Hepatocyte (in vitro differentiated cells): ENCODE measurements around the gene HRC.

Experiments used
- EZH2phosphoT487 ChIP-seq: fragments of 200-600 bp; sonication (generic); IDR thresholded peaks from one replicate; pipeline ENCODE4 v1.6.1; 2018; ENCODE audit warnings: antibody characterized with exemption, mild to moderate bottlenecking, low read depth, moderate library complexity; ENCODE audit not compliant: unreplicated experiment, severe bottlenecking
- TF ChIP-seq, protein P1 (sequence below): fragments of 200-600 bp; sonication (generic); IDR thresholded peaks from 2 replicates; pipeline ENCODE4 v1.5.1; 2016; ENCODE audit warnings: antibody characterized with exemption, mild to moderate bottlenecking; ENCODE audit not compliant: poor library complexity

DNA sequence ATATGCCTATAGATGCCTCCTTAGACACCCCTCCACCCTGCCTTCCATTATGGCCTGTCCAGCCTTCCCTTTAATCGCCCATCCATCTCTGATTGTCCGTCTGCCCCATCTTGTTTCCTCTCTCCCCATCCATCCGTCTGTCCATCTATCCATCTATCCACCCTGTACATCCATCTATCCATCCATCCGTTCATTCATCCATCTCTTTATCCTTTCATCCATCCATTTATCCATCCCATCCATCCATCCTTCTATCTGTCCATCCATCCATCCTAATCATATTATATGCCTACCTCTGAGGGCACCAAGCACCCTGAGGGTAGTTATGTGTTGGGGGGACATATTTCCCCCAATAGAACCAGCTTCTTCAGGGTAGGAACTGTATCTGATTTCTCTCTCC, 25.5 kb upstream of the HRC start:
- TF ChIP-seq EZH2phosphoT487 = no peak
- TF ChIP-seq, protein P1, sequence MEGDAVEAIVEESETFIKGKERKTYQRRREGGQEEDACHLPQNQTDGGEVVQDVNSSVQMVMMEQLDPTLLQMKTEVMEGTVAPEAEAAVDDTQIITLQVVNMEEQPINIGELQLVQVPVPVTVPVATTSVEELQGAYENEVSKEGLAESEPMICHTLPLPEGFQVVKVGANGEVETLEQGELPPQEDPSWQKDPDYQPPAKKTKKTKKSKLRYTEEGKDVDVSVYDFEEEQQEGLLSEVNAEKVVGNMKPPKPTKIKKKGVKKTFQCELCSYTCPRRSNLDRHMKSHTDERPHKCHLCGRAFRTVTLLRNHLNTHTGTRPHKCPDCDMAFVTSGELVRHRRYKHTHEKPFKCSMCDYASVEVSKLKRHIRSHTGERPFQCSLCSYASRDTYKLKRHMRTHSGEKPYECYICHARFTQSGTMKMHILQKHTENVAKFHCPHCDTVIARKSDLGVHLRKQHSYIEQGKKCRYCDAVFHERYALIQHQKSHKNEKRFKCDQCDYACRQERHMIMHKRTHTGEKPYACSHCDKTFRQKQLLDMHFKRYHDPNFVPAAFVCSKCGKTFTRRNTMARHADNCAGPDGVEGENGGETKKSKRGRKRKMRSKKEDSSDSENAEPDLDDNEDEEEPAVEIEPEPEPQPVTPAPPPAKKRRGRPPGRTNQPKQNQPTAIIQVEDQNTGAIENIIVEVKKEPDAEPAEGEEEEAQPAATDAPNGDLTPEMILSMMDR = no peak
